NCI-H128 (cell line): ENCODE measurements around the gene ABHD17A.

Experiments used
- DNase-seq: peaks from one replicate; lab custom pipeline; 2025; ENCODE audit not compliant: unreplicated experiment; lab: John Stamatoyannopoulos, UW

ABHD17A gene

GRCh38 chr19:1839658-1840540 is 45.4 kb downstream of the ABHD17A start:
- no peak for DNase-seq

- DNase-seq: no peak
Observed at GRCh38 chr19:1837625-1838105, 47.6 kb downstream of the ABHD17A start.

- no peak for DNase-seq
Observed at GRCh38 chr19:1837222-1837565, 48.1 kb downstream of the ABHD17A start.

GRCh38 chr19:1836458-1837221 is 48.7 kb downstream of the ABHD17A start:
- DNase-seq: no peak

- no peak for DNase-seq
Observed at GRCh38 chr19:1833540-1833939, 51.8 kb downstream of the ABHD17A start.

GRCh38 chr19:1832046-1832663 is 53.1 kb downstream of the ABHD17A start:
- DNase-seq: no peak

GRCh38 chr19:1830978-1831377 is 54.3 kb downstream of the ABHD17A start:
- no peak for DNase-seq

- DNase-seq: no peak
Observed at GRCh38 chr19:1830568-1830967, 54.7 kb downstream of the ABHD17A start.

- no peak for DNase-seq
Observed at GRCh38 chr19:1829958-1830357, 55.3 kb downstream of the ABHD17A start.

GRCh38 chr19:1828279-1829238 is 56.7 kb downstream of the ABHD17A start:
- no peak for DNase-seq

- DNase-seq: no peak
Observed at GRCh38 chr19:1827566-1828278, 57.6 kb downstream of the ABHD17A start.
